Neural crest cell (in vitro differentiated cells): Measurements from ENCODE around the gene AUTS2. TPM values are rescaled to one million over a fixed set of nuclear protein-coding genes. Genes with fewer than 3 reads are reported as not detected.

Source experiments
- DNase-seq: peaks from one replicate; pipeline ENCODE4 v3.0.0; 2021; ENCODE audit warnings: low read depth, mixed read lengths, low spot score
- H3K27ac Mint-ChIP-seq: one replicate; pipeline ENCODE4 v1.8.0; 2021; ENCODE audit warnings: mild to moderate bottlenecking, mixed read lengths; ENCODE audit not compliant: unreplicated experiment
- H3K27me3 Mint-ChIP-seq: 2 replicates; pipeline ENCODE4 v1.8.0; 2021; ENCODE audit warnings: low read depth, mild to moderate bottlenecking, mixed read lengths
- H3K36me3 Mint-ChIP-seq: 2 replicates; pipeline ENCODE4 v1.8.0; 2021; ENCODE audit warnings: low read depth, mild to moderate bottlenecking, mixed read lengths
- H3K4me1 Mint-ChIP-seq: 2 replicates; pipeline ENCODE4 v1.8.0; 2021; ENCODE audit warnings: mixed read lengths
- H3K4me3 Mint-ChIP-seq: one replicate; pipeline ENCODE4 v1.8.0; 2021; ENCODE audit warnings: mild to moderate bottlenecking, mixed read lengths
- H3K9me3 Mint-ChIP-seq: 2 replicates; pipeline ENCODE4 v1.8.0; 2021; ENCODE audit warnings: mixed read lengths
- total RNA-seq: library from RNA; stranded (reverse); gene quantifications from 2 replicates; pipeline ENCODE4 v1.2.1, GENCODE V29; 2021
- TF ChIP-seq, protein P1 (sequence below): fragments of 200-600 bp; sonication (generic); conservative IDR thresholded peaks from 2 replicates; pipeline ENCODE4 v1.5.0; 2021; ENCODE audit warnings: antibody characterized with exemption, mild to moderate bottlenecking

The AUTS2 gene
- total RNA-seq, 1 donor from 2014 or later, result 152 TPM

DNA sequence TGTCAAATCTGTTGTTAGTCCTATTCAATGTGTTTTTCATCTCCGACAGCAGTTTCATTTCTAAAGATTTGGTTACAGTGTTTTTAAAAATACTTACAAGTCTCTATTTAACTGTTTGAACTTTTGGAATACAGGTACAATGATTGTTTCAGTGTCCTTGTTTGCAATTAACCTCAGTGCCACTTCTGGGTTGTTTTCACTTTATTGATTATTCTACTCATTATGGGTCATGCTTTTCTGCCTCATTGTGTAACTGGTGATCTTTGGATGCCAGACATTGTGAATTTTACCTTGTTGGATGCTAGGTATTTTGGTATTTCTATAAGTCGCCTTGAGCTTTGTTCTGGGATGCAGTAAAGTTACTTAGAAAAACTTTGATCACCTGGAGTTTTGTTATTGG lies 331.3 kb downstream of the AUTS2 start:
- Mint-ChIP-seq H3K9me3 (no peaks in the 10 kb centered on the region), H3K27ac (peak overlapping the region; percentile 29), H3K4me3 (no peak overlapping the region), H3K4me1 (peaks cover 11% of the 10 kb centered on the region), H3K27me3 (no peaks in the 10 kb centered on the region), H3K36me3 (no peaks in the 10 kb centered on the region)
- TF ChIP-seq, protein P1, sequence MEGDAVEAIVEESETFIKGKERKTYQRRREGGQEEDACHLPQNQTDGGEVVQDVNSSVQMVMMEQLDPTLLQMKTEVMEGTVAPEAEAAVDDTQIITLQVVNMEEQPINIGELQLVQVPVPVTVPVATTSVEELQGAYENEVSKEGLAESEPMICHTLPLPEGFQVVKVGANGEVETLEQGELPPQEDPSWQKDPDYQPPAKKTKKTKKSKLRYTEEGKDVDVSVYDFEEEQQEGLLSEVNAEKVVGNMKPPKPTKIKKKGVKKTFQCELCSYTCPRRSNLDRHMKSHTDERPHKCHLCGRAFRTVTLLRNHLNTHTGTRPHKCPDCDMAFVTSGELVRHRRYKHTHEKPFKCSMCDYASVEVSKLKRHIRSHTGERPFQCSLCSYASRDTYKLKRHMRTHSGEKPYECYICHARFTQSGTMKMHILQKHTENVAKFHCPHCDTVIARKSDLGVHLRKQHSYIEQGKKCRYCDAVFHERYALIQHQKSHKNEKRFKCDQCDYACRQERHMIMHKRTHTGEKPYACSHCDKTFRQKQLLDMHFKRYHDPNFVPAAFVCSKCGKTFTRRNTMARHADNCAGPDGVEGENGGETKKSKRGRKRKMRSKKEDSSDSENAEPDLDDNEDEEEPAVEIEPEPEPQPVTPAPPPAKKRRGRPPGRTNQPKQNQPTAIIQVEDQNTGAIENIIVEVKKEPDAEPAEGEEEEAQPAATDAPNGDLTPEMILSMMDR, result no peak
- no peak for DNase-seq

DNA sequence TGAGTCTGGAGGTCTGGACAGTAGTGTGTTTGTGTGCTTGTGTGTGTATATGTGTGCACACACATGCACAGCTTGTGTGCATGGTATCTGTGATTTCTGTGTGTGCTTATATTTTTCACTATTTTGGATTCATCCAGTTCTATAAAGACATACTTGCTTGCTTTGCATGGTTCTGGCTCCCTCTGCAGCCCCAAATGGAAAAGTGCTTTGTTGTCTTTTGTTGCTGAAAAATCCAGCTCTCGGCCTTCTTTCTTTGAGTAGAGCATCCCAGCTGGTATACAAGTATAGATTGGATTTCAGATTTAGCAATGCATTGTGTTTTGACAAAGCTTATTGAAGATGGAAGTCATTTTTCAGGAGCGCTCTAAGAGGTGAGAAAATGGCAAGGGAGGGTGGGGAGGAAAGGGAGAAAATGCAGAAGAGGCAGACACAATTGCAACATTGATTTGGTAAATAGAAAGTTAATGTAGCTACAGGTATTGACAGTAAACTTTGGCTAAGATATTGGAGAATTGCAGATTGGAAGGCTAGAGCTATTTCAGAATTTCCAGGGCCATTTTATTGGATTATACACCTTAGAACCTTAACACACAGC lies 333.9 kb downstream of the AUTS2 start:
- H3K36me3 Mint-ChIP-seq, result no peaks in the 10 kb centered on the region
- H3K4me3 Mint-ChIP-seq, result no peak overlapping the region
- H3K27me3 Mint-ChIP-seq, result no peaks in the 10 kb centered on the region
- DNase-seq, result peak; percentile 33
- no peak overlapping the region for H3K27ac Mint-ChIP-seq
- peaks cover 19% of the 10 kb centered on the region for H3K4me1 Mint-ChIP-seq
- TF ChIP-seq, protein P1, result peak; percentile 80
- H3K9me3 Mint-ChIP-seq, result no peaks in the 10 kb centered on the region

DNA sequence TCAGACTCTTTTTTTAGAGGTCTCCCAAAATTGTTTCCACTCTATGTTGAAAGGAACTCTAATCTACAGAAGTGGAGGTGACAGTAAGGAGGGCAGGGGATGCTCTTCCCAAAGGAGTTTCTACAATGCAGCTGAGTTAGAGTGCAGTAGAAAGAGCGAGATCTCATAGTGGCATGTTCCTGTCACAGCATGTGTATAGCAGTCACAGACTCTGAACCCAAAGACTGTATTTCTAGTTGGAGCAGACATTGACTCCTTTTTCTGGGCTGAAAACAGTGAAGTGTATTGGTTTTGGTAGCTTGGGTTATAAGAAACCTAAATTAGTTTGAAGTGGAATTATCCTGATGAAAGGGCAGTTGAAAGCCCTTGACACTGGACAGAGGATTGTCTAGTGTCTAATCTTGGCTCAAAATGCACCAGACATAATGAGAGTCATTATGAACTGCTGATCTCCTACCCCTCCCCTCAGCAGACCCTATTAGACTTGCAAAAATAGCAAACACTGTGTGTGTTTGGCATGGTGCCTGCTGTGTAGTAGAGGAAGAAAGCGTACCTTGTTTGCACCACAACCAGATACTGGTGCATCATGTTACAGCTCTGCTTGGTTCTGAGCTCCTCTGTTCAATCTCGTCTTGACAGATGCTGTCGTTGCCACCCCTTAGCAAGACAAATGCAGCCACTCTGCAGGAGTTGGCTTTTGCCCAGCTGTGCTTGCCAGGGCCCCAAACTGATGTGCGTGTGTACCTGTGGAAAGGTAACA lies 336.0 kb downstream of the AUTS2 start:
- Mint-ChIP-seq H3K4me1 (peaks cover 19% of the 10 kb centered on the region), H3K36me3 (no peaks in the 10 kb centered on the region), H3K27me3 (no peaks in the 10 kb centered on the region), H3K27ac (no peak overlapping the region), H3K4me3 (no peak overlapping the region), H3K9me3 (no peaks in the 10 kb centered on the region)
- DNase-seq, result no peak
- TF ChIP-seq, protein P1, result no peak

DNA sequence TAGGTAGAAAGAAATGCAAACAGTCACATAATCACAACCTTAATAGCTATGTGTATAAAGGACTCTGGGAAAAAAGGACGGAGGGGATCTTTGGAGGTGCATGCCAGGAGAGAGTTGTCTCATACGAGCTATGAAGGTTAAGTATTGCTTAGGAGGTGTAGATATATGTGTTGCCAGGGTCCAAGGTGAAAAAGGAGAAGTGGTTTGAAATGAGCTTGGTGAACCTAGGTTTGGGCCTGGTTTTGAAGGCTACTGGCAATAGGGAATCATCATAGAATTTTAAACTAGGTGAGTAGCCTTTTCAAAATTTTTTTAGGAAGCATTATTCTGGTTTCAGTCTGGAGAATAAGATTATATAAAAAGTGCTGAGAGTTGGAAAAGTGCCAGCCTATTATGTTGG lies 336.8 kb downstream of the AUTS2 start:
- Mint-ChIP-seq H3K36me3 (no peaks in the 10 kb centered on the region), H3K4me3 (no peak overlapping the region), H3K9me3 (no peaks in the 10 kb centered on the region), H3K4me1 (peaks cover 16% of the 10 kb centered on the region), H3K27me3 (no peaks in the 10 kb centered on the region), H3K27ac (no peak overlapping the region)
- no peak for DNase-seq
- TF ChIP-seq, protein P1, result no peak

DNA sequence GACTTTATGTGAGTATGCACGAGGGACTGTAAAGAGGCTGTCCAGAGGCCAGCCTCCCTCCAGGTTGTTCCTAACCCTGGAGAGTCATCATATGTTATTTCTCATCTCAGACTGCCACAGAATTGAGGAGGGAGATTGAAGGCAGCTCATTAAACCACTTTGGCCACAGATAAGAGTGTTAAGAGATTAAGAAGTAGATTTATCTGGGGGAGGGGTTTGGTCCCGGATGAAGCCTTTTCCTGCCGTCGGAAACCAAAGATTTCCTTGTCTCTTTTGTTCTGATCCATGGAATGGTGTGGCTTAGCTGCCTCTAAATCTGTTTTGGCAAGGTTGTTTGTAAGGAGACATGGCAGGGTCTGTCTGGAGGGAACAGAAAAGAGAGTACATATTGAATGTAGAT lies 338.8 kb downstream of the AUTS2 start:
- Mint-ChIP-seq H3K4me3 (no peak overlapping the region), H3K9me3 (no peaks in the 10 kb centered on the region), H3K36me3 (no peaks in the 10 kb centered on the region), H3K27me3 (no peaks in the 10 kb centered on the region), H3K27ac (no peak overlapping the region), H3K4me1 (peaks cover 16% of the 10 kb centered on the region)
- TF ChIP-seq, protein P1, result no peak
- DNase-seq, result no peak
